Sciatic nerve (tissue), 2 donors: ENCODE results near the gene MME. TPM values are rescaled to one million over a fixed set of nuclear protein-coding genes. Genes with fewer than 3 reads are reported as not detected.

Source experiments
- ATAC-seq: fragments of 200-7000 bp; cut with Tn5 transposase; one replicate; pipeline ENCODE4 v1.9.1; 2020; ENCODE audit warnings: mild to moderate bottlenecking, moderate library complexity
- DNase-seq: peaks from one replicate; pipeline ENCODE4 v3.0.0-alpha.2; 2020; ENCODE audit warnings: low spot score
- intact Hi-C: fragments of 100-400 bp; cut with DNase I; formaldehyde crosslinking; loops from one replicate; pipeline ENCODE4 v1.14.2; 2022
- total RNA-seq: library from RNA; stranded (reverse); fragmentation: NEBNext Ultra II Directional; extraction: Animal tissue kit (Norgen Biotek cat#: 25700); gene quantifications from one replicate; pipeline ENCODE4 v1.2.1, GENCODE V29; 2021
- donor health status: DM: no; HTN: no; CAD: no.
- donor health status: DM: no; HTN: no; CAD: no.

Gene MME
- total RNA-seq, result 296 TPM

- intact Hi-C loops, result no loop called here
- DNase-seq, result peak; percentile 63
- ATAC-seq, result peak; percentile 85
Measured at GRCh38 chr3:155079746-155080487, at the start of gene MME. Gene MME (plus strand): TSS chr3:155080319. CDS start chr3:155084168, 3,849 bp downstream.

DNA sequence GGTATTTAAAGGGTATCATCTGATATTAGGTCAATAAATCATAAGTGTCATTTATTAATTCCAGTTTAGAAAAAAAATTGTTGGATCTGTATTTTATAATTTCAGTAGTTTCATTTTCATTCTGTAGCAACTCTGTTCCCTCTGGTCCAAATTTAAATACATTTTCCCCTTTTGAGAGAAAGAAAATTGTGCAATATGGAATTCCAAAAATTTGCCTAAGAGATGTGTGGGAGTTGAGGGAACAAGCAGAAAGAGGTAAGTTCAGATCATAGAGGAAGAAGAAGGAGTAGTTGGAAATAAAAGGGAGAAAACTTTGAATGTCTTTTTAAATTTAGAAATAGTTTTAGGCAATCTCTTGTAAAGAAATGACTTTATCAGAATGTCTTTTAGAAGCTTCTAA lies 48.9 kb upstream of the MME start:
- intact Hi-C loops, result no loop called here
- DNase-seq, result no peak
- ATAC-seq, result no peak

- intact Hi-C loops, result no loop called here
- no peak for ATAC-seq
- no peak for DNase-seq
Measured at GRCh38 chr3:155032918-155033317, 47.2 kb upstream of the MME start.

GRCh38 chr3:155034786-155035185 lies 45.3 kb upstream of the MME start:
- DNase-seq (no peak), ATAC-seq (no peak)
- intact Hi-C loops, result no loop called here

DNA sequence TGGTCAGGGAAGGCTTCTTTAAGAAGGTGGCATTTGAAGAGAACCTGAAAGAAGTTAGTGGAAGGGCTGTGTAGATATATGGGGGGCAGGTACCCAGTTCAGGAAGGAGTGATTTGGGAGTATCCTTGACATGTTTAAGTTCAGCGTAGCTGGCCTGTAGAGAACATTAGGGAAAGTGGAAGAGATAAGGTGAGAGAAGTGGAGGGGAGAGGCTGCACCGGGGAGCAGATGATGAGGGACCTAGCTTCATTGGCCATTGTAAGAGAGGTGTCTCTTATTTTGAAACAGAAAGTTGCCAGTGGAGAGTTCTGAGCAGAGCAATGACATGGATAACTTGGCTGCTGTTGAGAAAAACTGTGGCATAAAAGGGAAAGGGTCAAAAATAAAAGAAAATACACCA lies 44.6 kb upstream of the MME start:
- ATAC-seq (no peak), DNase-seq (no peak)
- intact Hi-C loops, result no loop called here

GRCh38 chr3:155037508-155038202 lies 42.5 kb upstream of the MME start:
- intact Hi-C loops, result no loop called here

DNA sequence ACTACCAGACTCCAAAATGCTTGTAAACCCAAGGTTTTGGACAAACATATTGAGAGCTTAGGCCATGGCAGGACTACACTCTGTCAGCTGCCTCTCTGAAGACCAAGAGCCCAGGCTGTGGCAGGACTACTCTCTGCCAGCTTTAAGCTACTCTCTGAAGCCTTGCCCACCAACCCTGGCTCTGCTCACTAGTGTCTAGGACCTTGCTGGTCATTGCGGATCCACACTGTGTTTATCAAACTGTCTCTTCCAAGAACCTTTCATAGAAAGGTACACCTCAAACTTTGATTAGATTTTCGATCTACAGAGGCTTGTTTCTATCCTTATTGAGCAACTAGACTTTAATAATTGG lies 41.9 kb upstream of the MME start:
- no peak for ATAC-seq
- no peak for DNase-seq
- intact Hi-C loops, result no loop called here

More at GRCh38 chr3:155037508-155038202, 42.5 kb upstream of the MME start:
- ATAC-seq, result no peak
- DNase-seq, result no peak

DNA sequence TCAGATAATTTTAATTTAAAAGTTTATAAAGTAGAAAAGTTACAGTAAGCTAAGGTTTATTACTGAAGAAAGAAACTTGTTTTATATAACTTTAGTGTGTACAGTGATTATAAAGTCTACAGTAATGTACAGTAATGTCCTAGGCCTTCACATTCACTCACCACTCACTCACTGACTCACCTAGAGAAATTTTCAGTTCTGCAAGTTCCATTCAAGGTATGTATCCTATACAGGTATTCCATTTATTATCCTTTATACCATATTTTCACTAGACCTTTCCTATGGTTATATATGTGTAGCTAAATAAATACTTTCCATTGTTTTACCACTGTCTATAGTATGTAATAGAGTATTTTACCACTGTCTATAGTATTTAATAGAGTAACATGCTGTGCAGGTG lies 33.2 kb upstream of the MME start:
- DNase-seq, result no peak
- intact Hi-C loops, result no loop called here
- ATAC-seq, result no peak

DNA sequence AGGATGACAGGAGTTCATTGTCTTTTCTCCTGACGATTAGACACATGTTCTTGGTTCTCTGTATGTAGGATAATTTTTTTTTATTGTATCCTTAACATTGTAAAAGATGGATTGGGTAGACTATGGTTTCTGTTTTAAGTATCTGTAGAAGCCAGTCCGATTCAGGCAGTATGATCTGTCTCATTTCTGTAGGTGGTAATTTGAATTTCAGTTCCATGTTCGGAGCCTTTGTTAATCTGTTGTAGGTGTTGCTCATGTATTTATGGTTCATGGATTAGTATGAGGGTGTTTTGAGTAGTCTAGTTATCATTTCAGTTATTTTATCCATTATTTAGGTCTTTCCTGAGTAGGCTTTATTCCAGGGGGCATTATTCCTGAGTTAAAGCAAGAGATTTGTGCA lies 32.4 kb upstream of the MME start:
- no peak for ATAC-seq
- DNase-seq, result no peak
- intact Hi-C loops, result no loop called here

- ATAC-seq (no peak), DNase-seq (no peak)
- intact Hi-C loops, result no loop called here
Measured at GRCh38 chr3:155049959-155050358, 30.2 kb upstream of the MME start.

DNA sequence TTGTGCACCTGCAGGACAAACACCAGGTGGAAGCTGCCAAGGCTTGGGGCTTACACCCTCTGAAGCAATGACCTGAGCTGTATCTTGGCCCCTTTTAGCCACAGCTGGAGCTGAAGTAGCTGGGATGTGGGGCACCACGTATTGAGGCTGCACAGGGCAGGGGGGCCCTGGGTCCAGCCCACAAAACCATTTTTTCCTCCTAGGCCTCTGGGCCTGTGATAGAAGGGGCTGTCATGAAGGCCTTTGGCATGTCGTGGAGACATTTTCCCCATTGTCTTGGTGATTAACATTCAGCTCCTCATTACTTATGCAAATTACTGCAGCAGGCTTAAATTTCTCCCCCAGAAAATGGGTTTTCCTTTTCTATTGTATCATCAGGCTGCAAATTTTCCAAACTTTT lies 27.6 kb upstream of the MME start:
- intact Hi-C loops, result no loop called here

DNA sequence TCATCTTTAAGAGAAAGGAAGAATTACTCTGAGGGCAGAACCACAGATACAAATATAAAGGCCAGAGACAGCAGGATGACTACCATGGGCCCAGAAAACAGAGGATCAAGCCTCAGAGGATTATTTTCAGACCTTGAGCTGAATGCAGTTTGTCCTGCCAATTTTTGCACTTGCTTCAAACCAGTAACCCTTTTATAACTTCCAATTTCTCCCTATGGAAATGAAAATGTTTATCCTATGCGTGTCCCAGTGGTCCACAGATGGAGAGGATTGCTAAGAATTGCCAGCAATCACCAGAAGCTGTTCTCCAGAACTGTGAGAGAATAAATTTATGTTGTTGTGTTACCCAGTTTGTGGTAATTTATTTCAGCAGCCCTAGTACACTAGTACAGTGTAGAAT lies 26.4 kb upstream of the MME start:
- intact Hi-C loops, result no loop called here
- DNase-seq (no peak), ATAC-seq (no peak)

More for the DNA sequence above, 27.6 kb upstream of the MME start:
- DNase-seq (no peak), ATAC-seq (no peak)

DNA sequence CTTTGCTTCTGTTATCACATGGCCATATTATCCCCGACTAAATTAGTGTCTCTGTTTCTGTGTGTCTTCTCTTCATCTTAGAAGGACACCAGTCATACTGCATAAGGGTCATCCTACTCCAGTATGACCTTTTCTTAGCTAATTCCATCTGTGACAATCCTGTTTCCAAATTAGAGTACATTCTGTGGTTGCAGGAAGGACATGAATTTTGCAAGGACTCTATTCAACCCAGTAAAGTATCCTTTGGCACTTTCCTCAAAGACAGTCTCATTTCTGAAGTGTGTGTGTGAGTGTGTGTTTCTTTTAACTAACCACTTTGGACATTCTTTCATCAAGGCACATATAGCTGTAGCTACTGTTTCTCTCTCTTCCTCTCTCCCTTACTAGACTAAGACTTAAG lies 15.2 kb upstream of the MME start:
- ATAC-seq (no peak), DNase-seq (no peak)
- intact Hi-C loops, result no loop called here

DNA sequence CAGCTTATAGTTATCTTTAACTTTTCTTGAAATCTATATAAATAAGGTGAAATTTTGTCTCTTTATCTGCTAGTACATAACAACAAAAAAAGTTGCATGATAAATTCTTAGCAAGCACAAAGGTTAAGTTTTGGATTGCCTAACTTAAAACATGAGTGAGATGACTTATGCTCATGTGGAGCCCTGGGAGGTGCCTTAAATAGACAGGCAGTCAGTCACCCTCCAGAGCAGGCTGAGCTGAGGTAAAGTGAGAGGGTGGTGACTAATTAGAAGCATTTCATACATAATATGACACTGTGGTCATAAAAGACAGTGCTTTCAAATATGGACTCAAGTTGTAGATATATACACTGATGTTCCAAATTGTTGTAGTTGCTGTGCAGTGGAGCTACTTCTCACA lies 14.6 kb upstream of the MME start:
- DNase-seq (no peak), ATAC-seq (no peak)
- intact Hi-C loops, result no loop called here

- DNase-seq (no peak), ATAC-seq (no peak)
- intact Hi-C loops, result no loop called here
Measured at GRCh38 chr3:155069729-155070128, 10.4 kb upstream of the MME start.

- no peak for DNase-seq
- no peak for ATAC-seq
- intact Hi-C loops, result no loop called here
Measured at GRCh38 chr3:155070316-155070715, 9.8 kb upstream of the MME start.

DNA sequence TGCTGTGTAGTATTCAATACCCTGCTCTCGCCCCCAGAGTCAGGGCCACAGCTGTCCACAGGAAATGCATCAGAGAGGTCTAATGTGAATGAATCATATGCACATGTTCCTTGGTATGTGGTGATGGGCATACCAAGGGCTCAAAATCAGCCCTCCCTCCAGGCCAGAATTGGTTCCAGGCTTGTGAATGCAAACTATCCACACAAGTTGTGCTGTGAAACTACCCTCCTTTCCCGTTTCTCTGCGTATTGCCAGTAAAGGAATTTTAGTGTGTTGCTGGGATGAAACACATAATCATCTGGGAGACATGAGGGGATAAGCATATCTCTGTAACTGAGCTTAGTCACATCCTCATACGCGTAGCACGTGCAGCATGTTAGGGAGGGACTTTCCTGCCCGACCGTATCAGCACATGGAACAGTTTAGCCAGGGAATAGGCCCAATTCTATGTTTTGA lies 9.2 kb upstream of the MME start:
- intact Hi-C loops, result no loop called here
- ATAC-seq (peak; percentile 61), DNase-seq (no peak)

- ATAC-seq, result no peak
- intact Hi-C loops, result no loop called here
- DNase-seq, result no peak
Measured at GRCh38 chr3:155075200-155075599, 4.9 kb upstream of the MME start.

DNA sequence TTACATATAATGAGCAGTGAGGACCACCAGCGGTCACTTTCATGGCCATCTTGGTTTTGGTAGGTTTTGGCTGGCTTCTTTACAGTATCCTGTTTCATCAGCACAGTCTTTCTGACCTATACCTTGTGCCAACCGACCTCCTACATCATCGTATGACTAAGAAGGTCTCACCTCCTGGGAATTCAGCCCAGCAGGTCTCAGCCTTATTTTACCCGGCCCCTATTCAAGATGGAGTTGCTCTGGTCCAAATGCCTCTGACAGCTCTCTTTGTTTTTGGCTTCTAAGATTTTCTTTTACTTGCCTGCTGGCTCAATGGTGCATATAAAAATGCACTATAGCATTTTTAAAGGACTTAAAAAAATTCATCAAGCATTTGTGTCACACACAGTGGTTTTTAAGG lies 3.2 kb upstream of the MME start:
- no peak for ATAC-seq
- intact Hi-C loops, result no loop called here
- DNase-seq, result no peak

- intact Hi-C loops, result no loop called here
- ATAC-seq (no peak), DNase-seq (no peak)
Measured at GRCh38 chr3:155078711-155079467, 1.2 kb upstream of the MME start.
